ENCODE data around the gene CFAP100.

DNA sequence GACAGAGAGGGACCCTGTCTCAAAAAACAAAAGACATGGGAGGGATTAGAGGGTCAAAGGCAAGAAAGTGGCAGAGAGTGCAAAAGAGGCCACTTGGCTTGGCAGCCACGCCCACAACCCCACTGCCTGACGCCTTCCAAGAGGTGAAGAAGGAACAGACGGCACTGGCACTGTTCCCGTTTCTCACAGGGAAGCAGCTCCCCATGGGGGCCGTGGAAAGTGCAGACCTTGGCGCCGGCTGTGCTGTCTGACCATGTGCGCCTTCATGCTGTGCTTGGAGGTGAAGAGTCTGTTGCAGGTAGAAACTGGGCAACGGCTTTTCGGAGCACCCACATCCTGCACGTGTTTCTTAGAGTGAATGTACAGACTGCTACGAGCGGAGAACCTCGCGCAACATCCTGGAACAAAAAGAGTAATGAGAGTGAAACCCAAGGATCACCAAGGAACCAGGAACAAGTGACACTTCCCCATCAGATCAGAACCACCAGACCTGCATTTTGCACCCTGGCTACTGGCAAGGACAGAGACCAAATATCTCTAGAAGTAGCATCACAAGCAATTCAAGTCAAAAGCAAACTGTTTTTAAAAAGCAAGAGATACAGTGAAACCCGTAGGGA, 71.3 kb downstream of the CFAP100 start:
- TF ChIP-seq POLR2A (IDR thresholded peaks at IDR 0.05) = no peak
- TF ChIP-seq, protein P1, sequence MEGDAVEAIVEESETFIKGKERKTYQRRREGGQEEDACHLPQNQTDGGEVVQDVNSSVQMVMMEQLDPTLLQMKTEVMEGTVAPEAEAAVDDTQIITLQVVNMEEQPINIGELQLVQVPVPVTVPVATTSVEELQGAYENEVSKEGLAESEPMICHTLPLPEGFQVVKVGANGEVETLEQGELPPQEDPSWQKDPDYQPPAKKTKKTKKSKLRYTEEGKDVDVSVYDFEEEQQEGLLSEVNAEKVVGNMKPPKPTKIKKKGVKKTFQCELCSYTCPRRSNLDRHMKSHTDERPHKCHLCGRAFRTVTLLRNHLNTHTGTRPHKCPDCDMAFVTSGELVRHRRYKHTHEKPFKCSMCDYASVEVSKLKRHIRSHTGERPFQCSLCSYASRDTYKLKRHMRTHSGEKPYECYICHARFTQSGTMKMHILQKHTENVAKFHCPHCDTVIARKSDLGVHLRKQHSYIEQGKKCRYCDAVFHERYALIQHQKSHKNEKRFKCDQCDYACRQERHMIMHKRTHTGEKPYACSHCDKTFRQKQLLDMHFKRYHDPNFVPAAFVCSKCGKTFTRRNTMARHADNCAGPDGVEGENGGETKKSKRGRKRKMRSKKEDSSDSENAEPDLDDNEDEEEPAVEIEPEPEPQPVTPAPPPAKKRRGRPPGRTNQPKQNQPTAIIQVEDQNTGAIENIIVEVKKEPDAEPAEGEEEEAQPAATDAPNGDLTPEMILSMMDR (IDR thresholded peaks at IDR 0.05) = no peak
